Activated naive CD8-positive, alpha-beta T cell treated with anti-CD3 and anti-CD28 coated beads, Interleukin-2, amount 10 ng/mL, durations not matched to agents 7 days and 5 days (primary cell): ENCODE measurements around the gene EXT2. TPM values are rescaled to one million over a fixed set of nuclear protein-coding genes. Genes with fewer than 3 reads are reported as not detected.
A peak's percentile ranks its signal among the peaks of the same experiment; 100 is the strongest.

Source experiments
- ATAC-seq: fragments of 150-1000 bp; cut with Tn5 transposase; one replicate; pipeline ENCODE4 v1.10.0; 2021; ENCODE audit warnings: low read depth, moderate library complexity
- POLR2A ChIA-PET: fragments of 350-600 bp; sonication (Branson Sonifier 250); formaldehyde crosslinking; loops from one replicate; lab custom pipeline; 2021; ENCODE audit warnings: antibody characterized with exemption; lab: Charles Lee
- DNase-seq: peaks from one replicate; pipeline ENCODE4 v3.0.0; 2021
- H3K27ac Mint-ChIP-seq: one replicate; pipeline ENCODE4 v1.8.0; 2022; ENCODE audit warnings: mild to moderate bottlenecking, mixed read lengths
- H3K27me3 Mint-ChIP-seq: one replicate; pipeline ENCODE4 v1.8.0; 2022; ENCODE audit warnings: mild to moderate bottlenecking, moderate library complexity, mixed read lengths
- H3K36me3 Mint-ChIP-seq: one replicate; pipeline ENCODE4 v1.8.0; 2021; ENCODE audit warnings: mild to moderate bottlenecking, mixed read lengths
- H3K4me1 Mint-ChIP-seq: one replicate; pipeline ENCODE4 v1.8.0; 2021; ENCODE audit warnings: mixed read lengths
- H3K4me3 Mint-ChIP-seq: one replicate; pipeline ENCODE4 v1.8.0; 2022; ENCODE audit warnings: mild to moderate bottlenecking, moderate library complexity, mixed read lengths
- H3K9me3 Mint-ChIP-seq: one replicate; pipeline ENCODE4 v1.8.0; 2021; ENCODE audit warnings: mixed read lengths
- total RNA-seq, 2 experiments: library from RNA; stranded (reverse); gene quantifications; one replicate each; pipeline ENCODE4 v1.2.3, GENCODE V29; 2021

EXT2 gene
- total RNA-seq: 10 to 100 TPM; 26.3 to 28.8 TPM

GRCh38 chr11:44095506-44096359 is at the start of gene EXT2:
Gene EXT2 (plus strand): TSS chr11:44095678. CDS start chr11:44107713, 12,035 bp downstream.
- peak; percentile 94 for ATAC-seq
- H3K9me3 Mint-ChIP-seq: no peaks in the 10 kb centered on the region
- H3K36me3 Mint-ChIP-seq: peaks cover 7% of the 10 kb centered on the region
- H3K4me1 Mint-ChIP-seq: peaks cover 16% of the 10 kb centered on the region
- H3K4me3 Mint-ChIP-seq: peak within 1 kb of the TSS; percentile 84
- DNase-seq: peak; percentile 89
- H3K27ac Mint-ChIP-seq: peak within 1 kb of the TSS; percentile 28
- H3K27me3 Mint-ChIP-seq: no peaks in the 10 kb centered on the region
- POLR2A ChIA-PET: interaction anchor here (0.5 to 1.8 kb wide), 3 partner anchors 9 to 30 kb away, joined by 3 to 6 read pairs (median 4); partner anchors contain the start of gene ACCS

GRCh38 chr11:44046182-44046581 is 49.3 kb upstream of the EXT2 start:
- peaks cover 4% of the 10 kb centered on the region for H3K27me3 Mint-ChIP-seq

GRCh38 chr11:44047298-44047697 is 48.2 kb upstream of the EXT2 start:
- no peak overlapping the region for H3K4me3 Mint-ChIP-seq
- H3K36me3 Mint-ChIP-seq: no peaks in the 10 kb centered on the region
- no peaks in the 10 kb centered on the region for H3K4me1 Mint-ChIP-seq
- ATAC-seq (no peak), DNase-seq (no peak)
- peaks cover 3% of the 10 kb centered on the region for H3K27me3 Mint-ChIP-seq
- POLR2A ChIA-PET: no interaction called here
- H3K9me3 Mint-ChIP-seq: no peaks in the 10 kb centered on the region
- no peak overlapping the region for H3K27ac Mint-ChIP-seq

More at GRCh38 chr11:44046182-44046581, 49.3 kb upstream of the EXT2 start:
- H3K36me3 Mint-ChIP-seq: no peaks in the 10 kb centered on the region
- no peak overlapping the region for H3K4me3 Mint-ChIP-seq
- POLR2A ChIA-PET: no interaction called here
- peaks cover 2% of the 10 kb centered on the region for H3K9me3 Mint-ChIP-seq
- ATAC-seq (no peak), DNase-seq (no peak)
- H3K4me1 Mint-ChIP-seq: no peaks in the 10 kb centered on the region
- no peak overlapping the region for H3K27ac Mint-ChIP-seq

GRCh38 chr11:44047931-44048431 is 47.5 kb upstream of the EXT2 start, which contains the start of gene ACCSL:
Gene ACCSL (plus strand): TSS chr11:44047981. CDS start chr11:44048037, 56 bp downstream.
- H3K36me3 Mint-ChIP-seq: no peaks in the 10 kb centered on the region
- POLR2A ChIA-PET: no interaction called here
- ATAC-seq (no peak), DNase-seq (no peak)
- no peaks in the 10 kb centered on the region for H3K4me1 Mint-ChIP-seq
- no peak within 1 kb of the TSS for H3K27ac Mint-ChIP-seq
- H3K4me3 Mint-ChIP-seq: no peak within 1 kb of the TSS
- no peaks in the 10 kb centered on the region for H3K9me3 Mint-ChIP-seq
- no peaks in the 10 kb centered on the region for H3K27me3 Mint-ChIP-seq

- Mint-ChIP-seq H3K36me3 (no peaks in the 10 kb centered on the region), H3K4me3 (no peak overlapping the region), H3K9me3 (no peaks in the 10 kb centered on the region), H3K4me1 (no peaks in the 10 kb centered on the region), H3K27me3 (no peaks in the 10 kb centered on the region), H3K27ac (no peak overlapping the region)
- no peak for ATAC-seq
- POLR2A ChIA-PET: no interaction called here
- DNase-seq: no peak
Observed at GRCh38 chr11:44049832-44050231, 45.6 kb upstream of the EXT2 start.

GRCh38 chr11:44051171-44051570 is 44.3 kb upstream of the EXT2 start:
- no peaks in the 10 kb centered on the region for H3K4me1 Mint-ChIP-seq
- no peaks in the 10 kb centered on the region for H3K36me3 Mint-ChIP-seq
- peaks cover 1% of the 10 kb centered on the region for H3K27me3 Mint-ChIP-seq
- H3K27ac Mint-ChIP-seq: no peak overlapping the region
- POLR2A ChIA-PET: no interaction called here
- H3K9me3 Mint-ChIP-seq: no peaks in the 10 kb centered on the region
- H3K4me3 Mint-ChIP-seq: no peak overlapping the region
- no peak for ATAC-seq
- DNase-seq: no peak

GRCh38 chr11:44057340-44057739 is 38.1 kb upstream of the EXT2 start:
- H3K4me1 Mint-ChIP-seq: no peaks in the 10 kb centered on the region
- no peaks in the 10 kb centered on the region for H3K36me3 Mint-ChIP-seq
- H3K27me3 Mint-ChIP-seq: peaks cover 2% of the 10 kb centered on the region
- DNase-seq (no peak), ATAC-seq (no peak)
- no peak overlapping the region for H3K4me3 Mint-ChIP-seq
- H3K9me3 Mint-ChIP-seq: no peaks in the 10 kb centered on the region
- no peak overlapping the region for H3K27ac Mint-ChIP-seq
- POLR2A ChIA-PET: no interaction called here

GRCh38 chr11:44058275-44058674 is 37.2 kb upstream of the EXT2 start:
- DNase-seq: no peak
- H3K4me3 Mint-ChIP-seq: no peak overlapping the region
- no peak for ATAC-seq
- no peak overlapping the region for H3K27ac Mint-ChIP-seq
- no peaks in the 10 kb centered on the region for H3K36me3 Mint-ChIP-seq
- H3K27me3 Mint-ChIP-seq: peaks cover 2% of the 10 kb centered on the region
- no peaks in the 10 kb centered on the region for H3K9me3 Mint-ChIP-seq
- H3K4me1 Mint-ChIP-seq: no peaks in the 10 kb centered on the region
- POLR2A ChIA-PET: no interaction called here

GRCh38 chr11:44065161-44065661 is 30.3 kb upstream of the EXT2 start:
- POLR2A ChIA-PET: no interaction called here
- peaks cover 9% of the 10 kb centered on the region for H3K36me3 Mint-ChIP-seq
- peaks cover 2% of the 10 kb centered on the region for H3K27me3 Mint-ChIP-seq
- H3K4me3 Mint-ChIP-seq: peak overlapping the region; percentile 82
- peak overlapping the region; percentile 83 for H3K27ac Mint-ChIP-seq
- ATAC-seq (no peak), DNase-seq (no peak)
- no peaks in the 10 kb centered on the region for H3K9me3 Mint-ChIP-seq
- peaks cover 17% of the 10 kb centered on the region for H3K4me1 Mint-ChIP-seq

GRCh38 chr11:44065841-44066731 is 29.4 kb upstream of the EXT2 start, which contains the start of gene ACCS:
Gene ACCS (plus strand): TSS chr11:44066270. CDS start chr11:44067628, 1,358 bp downstream.
- peaks cover 17% of the 10 kb centered on the region for H3K4me1 Mint-ChIP-seq
- peak; percentile 97 for ATAC-seq
- no peaks in the 10 kb centered on the region for H3K9me3 Mint-ChIP-seq
- H3K36me3 Mint-ChIP-seq: peaks cover 9% of the 10 kb centered on the region
- peak within 1 kb of the TSS; percentile 83 for H3K27ac Mint-ChIP-seq
- POLR2A ChIA-PET: interaction anchor here (0.8 to 1.7 kb wide), 4 partner anchors 29 to 1289 kb away, joined by 3 to 4 read pairs (median 4); partner anchors contain the start of genes EXT2 and HSD17B12
- peak; percentile 93 for DNase-seq
- H3K27me3 Mint-ChIP-seq: peaks cover 2% of the 10 kb centered on the region
- H3K4me3 Mint-ChIP-seq: peak within 1 kb of the TSS; percentile 82

GRCh38 chr11:44066732-44067141 is 28.7 kb upstream of the EXT2 start:
- ATAC-seq: no peak
- POLR2A ChIA-PET: interaction anchor here (1.0 to 1.7 kb wide), 3 partner anchors 29 to 386 kb away, joined by 3 to 4 read pairs (median 4); partner anchors contain the start of genes EXT2 and HSD17B12
- peaks cover 9% of the 10 kb centered on the region for H3K36me3 Mint-ChIP-seq
- H3K4me3 Mint-ChIP-seq: peak overlapping the region; percentile 82
- H3K27ac Mint-ChIP-seq: peak overlapping the region; percentile 83
- H3K4me1 Mint-ChIP-seq: peaks cover 17% of the 10 kb centered on the region
- DNase-seq: no peak
- peaks cover 2% of the 10 kb centered on the region for H3K27me3 Mint-ChIP-seq
- H3K9me3 Mint-ChIP-seq: no peaks in the 10 kb centered on the region

GRCh38 chr11:44067266-44067665 is 28.2 kb upstream of the EXT2 start:
- peaks cover 9% of the 10 kb centered on the region for H3K36me3 Mint-ChIP-seq
- peak overlapping the region; percentile 82 for H3K4me3 Mint-ChIP-seq
- peaks cover 17% of the 10 kb centered on the region for H3K4me1 Mint-ChIP-seq
- peaks cover 2% of the 10 kb centered on the region for H3K27me3 Mint-ChIP-seq
- POLR2A ChIA-PET: interaction anchor here (1.7 kb wide), 1 partner anchor 387 kb away, joined by 4 read pairs; the partner anchor contains the start of gene HSD17B12
- ATAC-seq: no peak
- no peak overlapping the region for H3K27ac Mint-ChIP-seq
- DNase-seq: no peak
- H3K9me3 Mint-ChIP-seq: no peaks in the 10 kb centered on the region
